HUES48 (cell line): ENCODE results near the gene KBTBD4.

ENCODE experiments used
- H3K27ac ChIP-seq: one replicate; pipeline ENCODE4 v1.7.0; 2013; ENCODE audit warnings: low read depth, low read length, inconsistent platforms
- H3K27me3 ChIP-seq: 2 replicates; pipeline ENCODE4 v1.6.1; 2013; ENCODE audit warnings: mild to moderate bottlenecking, low read length; ENCODE audit not compliant: control insufficient read depth, insufficient read depth
- H3K36me3 ChIP-seq: 2 replicates; pipeline ENCODE4 v1.6.1; 2013; ENCODE audit warnings: low read length; ENCODE audit not compliant: control insufficient read depth, insufficient read depth
- H3K4me1 ChIP-seq: 2 replicates; pipeline ENCODE4 v1.6.1; 2013; ENCODE audit warnings: mild to moderate bottlenecking, low read length; ENCODE audit not compliant: control insufficient read depth, insufficient read depth
- H3K4me3 ChIP-seq: 2 replicates; pipeline ENCODE4 v1.5.1; 2013; ENCODE audit warnings: mild to moderate bottlenecking, low read depth, low read length
- H3K9ac ChIP-seq: 2 replicates; pipeline ENCODE4 v1.6.1; 2013; ENCODE audit warnings: mild to moderate bottlenecking, low read depth, low read length, moderate library complexity
- H3K9me3 ChIP-seq: 2 replicates; pipeline ENCODE4 v1.6.1; 2013; ENCODE audit warnings: low read length; ENCODE audit not compliant: control insufficient read depth, insufficient read depth

The KBTBD4 gene

DNA sequence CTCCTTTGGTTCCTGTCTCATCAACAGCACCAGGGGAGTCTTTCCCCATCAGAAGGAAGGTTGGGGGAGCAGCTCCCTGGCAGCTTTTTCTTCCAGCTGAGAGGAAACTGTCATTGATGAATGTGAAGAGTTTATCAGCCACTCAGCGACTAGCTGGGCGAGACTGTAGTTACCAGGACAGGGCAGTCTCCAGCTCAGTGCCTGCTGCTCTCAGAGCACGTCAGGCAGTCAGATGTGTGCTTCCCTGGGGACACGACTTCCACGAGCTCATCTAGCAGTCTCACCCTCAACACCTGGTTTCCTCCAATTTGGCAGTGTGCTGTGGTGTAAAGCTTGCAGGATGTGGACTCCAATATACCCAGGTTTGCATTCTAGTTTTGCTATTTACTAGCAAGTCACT, 28.0 kb upstream of the KBTBD4 start:
- Histone ChIP-seq H3K27me3 (no peaks in the 10 kb centered on the region), H3K9ac (no peak overlapping the region), H3K27ac (no peak overlapping the region), H3K36me3 (no peaks in the 10 kb centered on the region; the same call in 1 of the 2 replicates), H3K4me1 (no peaks in the 10 kb centered on the region), H3K9me3 (no peaks in the 10 kb centered on the region), H3K4me3 (no peak overlapping the region)

DNA sequence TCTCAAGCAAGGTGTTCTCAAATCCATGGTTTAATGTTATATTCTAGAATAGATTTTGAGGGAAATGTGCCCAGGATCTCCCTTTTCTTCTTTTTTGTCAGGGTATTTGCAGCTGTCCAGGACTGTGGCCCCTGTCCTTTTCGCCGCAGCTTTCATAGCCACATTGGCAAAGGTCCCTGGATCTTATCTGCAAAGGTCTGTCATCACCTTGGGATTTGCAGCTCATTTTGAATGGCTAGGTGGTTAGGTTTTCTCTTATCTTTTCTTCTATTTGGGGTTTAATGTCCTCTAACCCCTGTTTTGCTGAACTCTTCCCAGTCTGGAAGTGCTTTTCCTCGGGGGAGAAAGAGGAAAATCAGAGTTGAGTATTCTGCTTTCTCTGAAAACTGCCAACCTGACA, 27.2 kb upstream of the KBTBD4 start:
- no peaks in the 10 kb centered on the region for H3K36me3 ChIP-seq
- H3K4me1 ChIP-seq, result no peaks in the 10 kb centered on the region
- H3K9ac ChIP-seq, result no peak overlapping the region
- no peaks in the 10 kb centered on the region for H3K9me3 ChIP-seq
- H3K27me3 ChIP-seq, result no peaks in the 10 kb centered on the region
- no peak overlapping the region for H3K27ac ChIP-seq
- no peak overlapping the region for H3K4me3 ChIP-seq

DNA sequence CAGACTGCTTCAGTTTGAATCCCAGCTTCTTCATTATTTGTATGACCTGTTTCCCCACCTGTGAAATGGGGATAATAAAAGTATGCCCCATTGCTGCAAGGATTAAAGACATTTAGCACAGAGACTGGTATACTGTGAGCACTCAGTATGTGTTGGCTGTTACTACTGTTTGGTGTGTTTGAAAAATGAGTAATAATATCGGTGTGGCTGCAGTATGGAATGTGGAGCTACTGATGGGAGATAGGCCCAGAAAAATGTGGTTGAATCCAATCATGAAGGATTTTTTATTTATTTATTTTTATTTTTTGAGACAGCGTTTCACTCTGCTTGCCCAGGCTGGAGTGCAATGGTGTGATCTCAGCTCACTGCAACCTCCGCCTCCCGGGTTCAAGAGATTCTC, 24.5 kb upstream of the KBTBD4 start:
- Histone ChIP-seq H3K36me3 (no peaks in the 10 kb centered on the region), H3K27me3 (no peaks in the 10 kb centered on the region), H3K9ac (no peak overlapping the region), H3K27ac (no peak overlapping the region), H3K9me3 (no peaks in the 10 kb centered on the region), H3K4me1 (peaks cover 9% of the 10 kb centered on the region; the same call in 1 of the 2 replicates), H3K4me3 (no peak overlapping the region)

DNA sequence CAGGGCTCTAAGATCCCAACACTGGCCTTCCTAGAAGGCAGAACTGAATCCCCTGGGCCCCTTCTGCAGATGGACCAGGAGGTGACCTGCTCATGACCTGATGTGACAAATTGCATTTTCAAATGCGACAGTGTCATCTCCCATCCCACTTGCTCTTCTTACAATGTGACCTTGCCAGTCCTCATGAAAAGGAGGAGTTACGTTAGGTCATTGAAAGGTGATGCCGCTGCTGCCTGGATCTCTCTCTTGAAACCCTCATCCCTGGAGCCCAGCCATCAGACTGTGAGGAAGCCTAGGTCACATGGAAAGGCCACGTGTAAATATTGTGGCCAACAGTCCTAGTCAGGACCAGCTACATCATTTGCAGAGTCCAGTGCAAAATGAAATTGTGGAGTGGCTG, 21.1 kb upstream of the KBTBD4 start:
- peaks cover 13% of the 10 kb centered on the region for H3K27me3 ChIP-seq
- no peak overlapping the region for H3K27ac ChIP-seq
- H3K4me3 ChIP-seq, result no peak overlapping the region
- no peaks in the 10 kb centered on the region for H3K9me3 ChIP-seq
- no peaks in the 10 kb centered on the region for H3K36me3 ChIP-seq
- peaks cover 9% of the 10 kb centered on the region; the same call in 1 of the 2 replicates for H3K4me1 ChIP-seq
- H3K9ac ChIP-seq, result no peak overlapping the region

DNA sequence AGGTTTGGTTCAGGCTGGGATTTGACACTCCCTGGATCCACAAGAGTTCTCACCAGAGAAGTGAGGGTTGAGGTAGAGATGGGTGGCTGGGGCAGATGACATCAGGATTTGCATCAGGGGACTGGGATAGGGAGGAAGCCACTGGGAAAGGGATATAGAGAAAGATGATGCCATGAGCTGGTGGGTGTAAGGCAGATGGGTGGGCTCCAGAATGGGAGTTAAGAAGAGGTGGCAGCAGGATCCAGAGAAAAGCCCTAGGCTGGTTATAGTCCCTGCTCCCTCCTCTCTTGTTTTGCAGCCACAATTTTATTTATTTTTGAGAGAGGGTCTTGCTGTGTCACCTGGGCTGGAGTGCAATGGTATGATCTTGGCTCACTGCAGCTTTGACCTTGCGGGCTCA, 17.2 kb upstream of the KBTBD4 start:
- H3K36me3 ChIP-seq, result no peaks in the 10 kb centered on the region

DNA sequence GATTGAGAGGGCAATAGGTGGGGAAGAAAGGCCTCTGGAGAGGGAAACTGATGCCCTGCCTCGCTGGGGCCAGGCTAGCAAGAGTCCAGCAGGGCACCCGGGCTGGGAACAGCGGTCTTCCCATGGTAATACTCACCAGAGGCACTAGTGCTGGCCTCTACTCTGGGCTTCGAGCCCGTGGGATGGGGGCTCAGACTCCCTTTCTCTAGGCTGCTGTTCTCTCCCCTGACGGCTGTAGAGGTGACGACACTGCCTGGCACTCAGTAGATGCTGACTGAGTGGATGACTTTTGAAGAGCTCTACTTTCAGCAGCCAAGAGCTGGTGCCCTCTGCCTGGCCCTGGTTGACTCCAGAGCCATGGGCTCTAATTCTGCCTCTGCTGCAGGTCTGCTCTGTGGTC, 16.3 kb upstream of the KBTBD4 start:
- H3K36me3 ChIP-seq, result no peaks in the 10 kb centered on the region
- H3K27me3 ChIP-seq, result peaks cover 49% of the 10 kb centered on the region
- peaks cover 17% of the 10 kb centered on the region; the same call in 1 of the 2 replicates for H3K4me1 ChIP-seq
- H3K9ac ChIP-seq, result no peak overlapping the region
- H3K9me3 ChIP-seq, result no peaks in the 10 kb centered on the region
- H3K27ac ChIP-seq, result no peak overlapping the region
- no peak overlapping the region for H3K4me3 ChIP-seq

More for the DNA sequence above, 17.2 kb upstream of the KBTBD4 start:
- H3K9me3 ChIP-seq, result no peaks in the 10 kb centered on the region
- no peak overlapping the region for H3K4me3 ChIP-seq
- no peak overlapping the region for H3K27ac ChIP-seq
- no peak overlapping the region for H3K9ac ChIP-seq
- H3K27me3 ChIP-seq, result peaks cover 46% of the 10 kb centered on the region
- H3K4me1 ChIP-seq, result peaks cover 17% of the 10 kb centered on the region; the same call in 1 of the 2 replicates

DNA sequence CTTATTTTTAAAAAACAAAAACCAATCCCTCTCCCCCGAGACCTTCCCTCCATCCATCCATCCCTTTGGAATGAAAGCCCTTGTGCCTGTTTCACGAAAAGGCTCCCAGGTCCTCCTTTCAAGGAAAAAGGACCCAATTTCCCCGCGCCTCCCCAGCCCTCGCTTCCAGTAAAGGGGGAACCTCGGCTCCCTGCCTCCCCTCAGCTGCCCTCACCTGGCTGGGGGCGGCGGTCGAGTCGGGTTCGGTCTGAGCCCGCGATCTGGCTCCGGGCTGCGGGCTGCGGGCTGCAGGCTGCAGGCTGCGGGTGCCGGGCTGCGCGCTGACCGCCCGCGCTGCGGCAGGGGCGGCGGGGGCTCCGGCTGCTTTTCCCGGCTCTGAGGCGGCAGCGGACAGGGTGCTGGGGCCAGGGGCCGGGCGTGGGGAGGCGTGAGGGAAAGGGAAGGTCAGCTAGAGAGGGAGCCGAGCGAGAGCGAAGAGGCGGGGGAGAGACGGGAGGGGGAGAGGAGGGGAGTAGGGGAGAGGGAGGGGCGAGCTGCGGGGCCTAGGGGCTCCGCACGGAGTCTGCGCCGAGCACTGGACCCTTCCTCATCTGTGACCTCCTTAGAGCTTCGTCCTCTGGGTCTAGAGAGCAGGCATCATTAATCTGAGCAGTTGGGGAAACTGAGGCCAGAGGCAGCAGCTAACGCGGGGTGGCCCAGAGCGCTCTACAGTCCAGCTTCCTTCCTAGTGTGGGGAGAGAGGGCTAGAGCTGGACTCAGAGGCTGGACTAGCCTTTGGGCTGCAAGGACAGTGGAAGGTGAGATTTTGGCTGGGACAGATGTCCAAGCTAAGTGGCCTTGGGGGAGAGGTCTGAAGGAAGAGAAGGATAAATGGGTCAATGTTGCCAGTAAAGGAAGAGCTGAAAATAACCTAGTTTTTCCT, 15.4 kb upstream of the KBTBD4 start, which contains the start of gene C1QTNF4:
TSS of gene C1QTNF4 (minus strand) at position 478 of the 922 bp plus-strand sequence. CDS start 3,601 bp downstream, outside the sequence.
- no peaks in the 10 kb centered on the region for H3K36me3 ChIP-seq
- H3K9ac ChIP-seq, result no peak within 1 kb of the TSS
- peaks cover 10% of the 10 kb centered on the region; the same call in 1 of the 2 replicates for H3K4me1 ChIP-seq
- H3K9me3 ChIP-seq, result no peaks in the 10 kb centered on the region
- peaks cover 49% of the 10 kb centered on the region for H3K27me3 ChIP-seq
- peak within 1 kb of the TSS; percentile 77 for H3K4me3 ChIP-seq
- no peak within 1 kb of the TSS for H3K27ac ChIP-seq

DNA sequence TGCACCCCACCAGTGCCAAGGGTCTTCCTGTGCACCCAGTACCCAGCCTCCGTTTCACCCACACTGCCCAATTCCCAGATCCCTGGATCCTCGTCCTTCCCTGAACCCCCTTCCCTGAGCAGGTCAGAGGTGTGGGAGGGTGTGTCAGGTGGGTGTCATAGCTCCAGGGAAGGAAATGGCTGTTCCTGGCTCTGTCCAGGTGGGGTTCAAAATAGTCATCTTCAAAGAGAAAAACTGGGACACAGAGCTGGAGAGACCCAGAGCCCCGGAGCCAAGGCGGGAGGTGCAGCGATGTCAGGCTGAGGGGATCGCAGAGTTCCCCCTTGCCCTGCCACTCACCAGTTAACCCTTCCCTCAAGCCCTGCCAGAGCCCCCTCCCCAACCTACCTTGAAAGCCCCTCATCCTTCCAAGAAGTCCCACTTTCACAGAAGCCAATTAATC, 14.7 kb upstream of the KBTBD4 start:
- Histone ChIP-seq H3K27me3 (peaks cover 49% of the 10 kb centered on the region), H3K9me3 (no peaks in the 10 kb centered on the region), H3K4me3 (peak overlapping the region; percentile 77), H3K27ac (no peak overlapping the region), H3K9ac (no peak overlapping the region), H3K36me3 (no peaks in the 10 kb centered on the region), H3K4me1 (peaks cover 8% of the 10 kb centered on the region; the same call in 1 of the 2 replicates)

DNA sequence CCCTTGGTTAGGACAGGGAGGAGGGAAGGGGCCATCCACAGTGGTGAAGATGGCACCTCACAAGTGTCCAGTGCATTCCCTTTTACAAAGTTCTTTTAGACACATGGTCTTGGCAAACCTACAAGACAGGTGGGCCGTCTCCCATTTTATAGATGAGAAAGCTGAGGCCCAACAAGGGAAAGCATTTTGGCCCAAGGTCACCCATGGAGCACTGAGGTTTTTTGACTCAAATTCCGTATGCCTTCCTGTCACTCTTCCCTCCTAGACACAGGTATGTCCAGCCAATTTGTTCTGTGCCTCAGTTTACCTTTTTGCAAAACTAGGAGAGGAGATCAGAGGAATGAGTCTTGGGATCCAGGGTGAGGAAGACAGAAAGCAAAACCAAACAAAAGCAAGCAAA, 14.2 kb upstream of the KBTBD4 start:
- no peak overlapping the region for H3K9ac ChIP-seq
- H3K27me3 ChIP-seq, result peaks cover 49% of the 10 kb centered on the region

DNA sequence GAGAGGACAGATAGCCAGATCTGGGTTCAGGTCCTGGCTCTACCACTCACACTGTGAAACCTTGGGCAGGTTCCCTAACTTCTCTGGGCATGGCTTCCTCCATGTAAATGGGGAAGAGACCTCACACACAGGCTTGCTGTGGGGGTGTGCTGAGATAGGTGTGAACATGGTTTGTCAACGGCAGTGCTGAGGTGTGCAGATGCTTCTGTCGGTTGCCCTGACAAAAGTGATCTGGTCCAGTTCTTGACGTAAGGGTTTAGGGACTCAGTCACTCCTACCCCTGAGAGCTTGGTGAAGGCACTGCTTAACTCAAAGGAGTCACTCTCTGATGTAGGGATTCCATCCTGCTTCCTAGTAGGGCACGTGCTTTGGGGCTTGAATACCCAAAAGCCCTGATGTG, 13.5 kb upstream of the KBTBD4 start:
- H3K27me3 ChIP-seq, result peaks cover 49% of the 10 kb centered on the region
- no peaks in the 10 kb centered on the region for H3K36me3 ChIP-seq
- H3K9me3 ChIP-seq, result no peaks in the 10 kb centered on the region
- H3K4me1 ChIP-seq, result peaks cover 8% of the 10 kb centered on the region; the same call in 1 of the 2 replicates
- H3K4me3 ChIP-seq, result no peak overlapping the region
- no peak overlapping the region for H3K27ac ChIP-seq
- H3K9ac ChIP-seq, result no peak overlapping the region

More for the DNA sequence above, 14.2 kb upstream of the KBTBD4 start:
- Histone ChIP-seq H3K27ac (no peak overlapping the region), H3K4me1 (peaks cover 8% of the 10 kb centered on the region; the same call in 1 of the 2 replicates), H3K9me3 (no peaks in the 10 kb centered on the region), H3K4me3 (peak overlapping the region; percentile 77), H3K36me3 (no peaks in the 10 kb centered on the region)

DNA sequence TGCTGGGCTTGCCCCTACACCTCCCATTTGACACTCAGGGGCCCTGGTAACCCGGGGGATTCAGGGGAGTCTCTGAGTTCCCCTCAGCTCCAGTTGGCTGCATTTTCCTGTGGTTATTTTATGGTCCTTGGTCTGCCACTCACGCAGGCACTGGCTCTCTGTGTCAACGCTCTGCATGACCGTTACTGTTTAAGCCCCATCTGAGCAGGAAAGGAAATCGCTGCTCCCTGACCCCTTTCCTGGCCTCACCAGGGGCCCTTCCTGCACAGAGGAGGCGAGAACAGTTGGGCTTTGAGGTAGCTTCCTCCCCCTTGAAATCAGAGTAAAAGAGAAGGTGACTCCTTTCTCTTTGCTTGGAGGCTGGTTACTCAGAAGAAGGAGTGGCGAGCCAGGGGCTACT, 13.0 kb upstream of the KBTBD4 start:
- Histone ChIP-seq H3K27me3 (peaks cover 49% of the 10 kb centered on the region), H3K4me1 (peaks cover 8% of the 10 kb centered on the region; the same call in 1 of the 2 replicates), H3K27ac (no peak overlapping the region)

More for the DNA sequence above, 13.0 kb upstream of the KBTBD4 start:
- Histone ChIP-seq H3K9me3 (no peaks in the 10 kb centered on the region), H3K36me3 (no peaks in the 10 kb centered on the region), H3K9ac (no peak overlapping the region), H3K4me3 (no peak overlapping the region)
